ENCODE measurements around the gene UGT2B15. TPM values are rescaled to one million over a fixed set of nuclear protein-coding genes. Genes with fewer than 3 reads are reported as not detected.
"Not testable (repeated sequence)": the region's sequence is repeated elsewhere in the genome, so short reads cannot be mapped to it uniquely, and the experiment has no call there.

Gene UGT2B15
- total and polyA plus RNA-seq, 11 donors, result not detected

- no peaks in the 10 kb centered on the region for H3K36me3 ChIP-seq
- no peak for DNase-seq
- TF ChIP-seq CTCF (IDR thresholded peaks at IDR 0.05), result no peak
- no peak for TF ChIP-seq POLR2A (IDR thresholded peaks at IDR 0.05)
- no peak overlapping the region for H3K4me3 ChIP-seq
- no peaks in the 10 kb centered on the region for H3K27me3 ChIP-seq
- intact Hi-C loops (cut with DNase I), result no loop called here
- no peak for ATAC-seq
- WGBS, 4 donors, result 59 to 67% (median 64%) methylated on average over 5 of the region's 5 CpGs
- H3K9me3 ChIP-seq, result no peaks in the 10 kb centered on the region
- H3K4me1 ChIP-seq, result no peaks in the 10 kb centered on the region
- no peak overlapping the region for H3K27ac ChIP-seq
These were observed 15.3 kb downstream of the UGT2B15 start for GRCh38 chr4:68654946-68655721.

GRCh38 chr4:68651932-68652331 is 18.5 kb downstream of the UGT2B15 start:
- Histone ChIP-seq H3K36me3 (no peaks in the 10 kb centered on the region), H3K27me3 (no peaks in the 10 kb centered on the region), H3K4me1 (no peaks in the 10 kb centered on the region), H3K4me3 (no peak overlapping the region), H3K27ac (no peak overlapping the region), H3K9me3 (no peaks in the 10 kb centered on the region)
- TF ChIP-seq POLR2A (IDR thresholded peaks at IDR 0.05) (no peak), CTCF (IDR thresholded peaks at IDR 0.05) (no peak)
- DNase-seq (no peak), ATAC-seq (no peak)
- intact Hi-C loops (cut with DNase I), result no loop called here
- WGBS, 4 donors, result 21 to 26% (median 22%) methylated on average over 1 of the region's 1 CpG

- no peak overlapping the region for H3K27ac ChIP-seq
- intact Hi-C loops (cut with DNase I), result loop anchor here in 1 of 10 donors (2.0 kb wide), 1 partner anchor 124 kb away; no protein-coding TSS in a partner anchor
- 70 to 76% (median 73%) methylated on average over 3 of the region's 3 CpGs for WGBS, 4 donors
- no peaks in the 10 kb centered on the region for H3K36me3 ChIP-seq
- no peak for TF ChIP-seq POLR2A (IDR thresholded peaks at IDR 0.05)
- no peak for TF ChIP-seq CTCF (IDR thresholded peaks at IDR 0.05)
- DNase-seq, result no peak
- no peaks in the 10 kb centered on the region for H3K9me3 ChIP-seq
- no peak for ATAC-seq
- no peaks in the 10 kb centered on the region for H3K4me1 ChIP-seq
- H3K27me3 ChIP-seq, result no peaks in the 10 kb centered on the region
- H3K4me3 ChIP-seq, result no peak overlapping the region
These were observed 40.1 kb downstream of the UGT2B15 start for GRCh38 chr4:68630371-68630770.

GRCh38 chr4:68622731-68623130 is 47.7 kb downstream of the UGT2B15 start:
- H3K4me1 ChIP-seq; H3K27ac ChIP-seq; H3K27me3 ChIP-seq; intact Hi-C loops (cut with DNase I); H3K4me3 ChIP-seq; ATAC-seq; DNase-seq; H3K9me3 ChIP-seq; H3K36me3 ChIP-seq: not testable (repeated sequence)
- WGBS, 4 donors, result 88 to 91% methylated on average over 2 of the region's 2 CpGs; no CpG with 5 or more reads in 2 of the 4 donors

Measured in heart left ventricle (tissue), 16 donors.